HepG2 (cell line): ENCODE measurements around the gene RGN. TPM values are rescaled to one million over a fixed set of nuclear protein-coding genes. Genes with fewer than 3 reads are reported as not detected.

ENCODE experiments used
- ATF7 ChIP-seq, 2 experiments: fragments of 450-650 bp in 1 of 2; sonication (generic) in 1 of 2; formaldehyde crosslinking in 1 of 2; IDR thresholded peaks; 2 replicates each; pipeline versions ENCODE4 v1.4.0 to v1.6.1; 2016 to 2020; ENCODE audit warnings: antibody characterized with exemption in 1 of 2, mild to moderate bottlenecking in 1 of 2, missing genetic modification reagents in 1 of 2
- CBX1 ChIP-seq: IDR thresholded peaks from one replicate; pipeline ENCODE4 v1.6.1; 2016; ENCODE audit warnings: antibody characterized with exemption, low read depth
- DR1 ChIP-seq: sonication (generic); formaldehyde crosslinking; IDR thresholded peaks from 2 replicates; pipeline ENCODE4 v1.8.0; 2021; ENCODE audit warnings: mild to moderate bottlenecking, missing genetic modification reagents, inconsistent platforms
- HHEX ChIP-seq: IDR thresholded peaks from 2 replicates; pipeline ENCODE4 v1.6.1; 2016; ENCODE audit warnings: control low read depth
- HNRNPK ChIP-seq: fragments of 200-400 bp; formaldehyde crosslinking; IDR thresholded peaks from 2 replicates; pipeline ENCODE4 v1.6.1; 2018; ENCODE audit warnings: low read length, low read depth, moderate library complexity, mild to moderate bottlenecking; ENCODE audit not compliant: poor library complexity, severe bottlenecking
- KDM2A ChIP-seq: sonication (generic); formaldehyde crosslinking; IDR thresholded peaks from 2 replicates; pipeline ENCODE4 v1.4.0; 2020; ENCODE audit warnings: low read depth, missing genetic modification reagents, borderline replicate concordance
- MBNL3 ChIP-seq: fragments of 250-450 bp; sonication (Bioruptor Pico); conservative IDR thresholded peaks from 2 replicates; pipeline ENCODE4 v1.8.0; 2022; ENCODE audit warnings: mild to moderate bottlenecking, inconsistent platforms
- MTF2 ChIP-seq: sonication (generic); formaldehyde crosslinking; IDR thresholded peaks from 2 replicates; pipeline ENCODE4 v1.5.0; 2020; ENCODE audit warnings: missing genetic modification reagents, borderline replicate concordance
- MYC ChIP-seq: sonication (generic); formaldehyde crosslinking; IDR thresholded peaks from 2 replicates; pipeline ENCODE4 v1.9.0; 2021; ENCODE audit warnings: missing genetic modification reagents, borderline replicate concordance
- NFKBIZ ChIP-seq: IDR thresholded peaks from 2 replicates; pipeline ENCODE4 v1.6.1; 2018; ENCODE audit warnings: missing genetic modification reagents, missing compliant biosample characterization
- RAD21 ChIP-seq: fragments of 450-650 bp; formaldehyde crosslinking; IDR thresholded peaks from 2 replicates; pipeline ENCODE4 v1.5.0; 2020; ENCODE audit warnings: mild to moderate bottlenecking
- SP1 ChIP-seq, 2 experiments: fragments of 450-650 bp in 1 of 2; sonication (generic) in 1 of 2; formaldehyde crosslinking in 1 of 2; IDR thresholded peaks; 2 replicates each; pipeline versions ENCODE4 v1.4.0 to v1.6.1; 2016 to 2020; ENCODE audit warnings: missing genetic modification reagents in 1 of 2
- THAP7 ChIP-seq: sonication (generic); formaldehyde crosslinking; IDR thresholded peaks from 2 replicates; pipeline ENCODE4 v1.8.1; 2023; ENCODE audit warnings: mild to moderate bottlenecking, missing genetic modification reagents
- THAP8 ChIP-seq: sonication (generic); formaldehyde crosslinking; IDR thresholded peaks from 2 replicates; pipeline ENCODE4 v1.5.1; 2020; ENCODE audit warnings: missing genetic modification reagents, mild to moderate bottlenecking, borderline replicate concordance
- ZBTB7A ChIP-seq: sonication (generic); formaldehyde crosslinking; IDR thresholded peaks from 2 replicates; pipeline ENCODE4 v1.8.0; 2022; ENCODE audit warnings: mild to moderate bottlenecking, missing genetic modification reagents
- ZGPAT ChIP-seq: IDR thresholded peaks from 2 replicates; pipeline ENCODE4 v1.6.1; 2016; ENCODE audit warnings: mild to moderate bottlenecking
- ZNF280D ChIP-seq: sonication (generic); formaldehyde crosslinking; IDR thresholded peaks from 2 replicates; pipeline ENCODE4 v1.5.1; 2020; ENCODE audit warnings: mild to moderate bottlenecking, missing genetic modification reagents
- ZNF282 ChIP-seq: fragments of 450-650 bp; IDR thresholded peaks from 2 replicates; pipeline ENCODE4 v1.6.1; 2018; ENCODE audit not compliant: partially characterized antibody
- ZNF556 ChIP-seq: sonication (generic); formaldehyde crosslinking; IDR thresholded peaks from 2 replicates; pipeline ENCODE4 v1.4.0; 2020; ENCODE audit warnings: mild to moderate bottlenecking, missing genetic modification reagents, borderline replicate concordance
- ZNF597 ChIP-seq: sonication (generic); formaldehyde crosslinking; IDR thresholded peaks from 2 replicates; pipeline ENCODE4 v1.5.0; 2020; ENCODE audit warnings: missing genetic modification reagents
- ZNF619 ChIP-seq: sonication (generic); formaldehyde crosslinking; IDR thresholded peaks from 2 replicates; pipeline ENCODE4 v1.4.0; 2020; ENCODE audit warnings: mild to moderate bottlenecking, missing genetic modification reagents
- ZNF670 ChIP-seq: sonication (generic); formaldehyde crosslinking; IDR thresholded peaks from 2 replicates; pipeline ENCODE4 v1.8.0; 2022; ENCODE audit warnings: mild to moderate bottlenecking, missing genetic modification reagents, borderline replicate concordance
- ZNF678 ChIP-seq: sonication (generic); formaldehyde crosslinking; IDR thresholded peaks from 2 replicates; pipeline ENCODE4 v1.4.0; 2020; ENCODE audit warnings: mild to moderate bottlenecking, missing genetic modification reagents
- polyA plus RNA-seq, 8 experiments: library from polyadenylated mRNA; depleted of rRNA in 3 of 8; stranded (reverse) in 7 of 8; unstranded in 1 of 8; fragments of >200 nt; fragmentation: Illumina TruSeq in 4 of 8; extraction: Trizol in 4 of 8; gene quantifications; 2 replicates each; pipeline versions ENCODE4 v1.2.1 to v1.2.3, GENCODE V29; 2011 to 2016; ENCODE audit warnings: low read depth in 4 of 8, missing spikeins in 1 of 8, mixed read lengths in 1 of 8; ENCODE audit not compliant: insufficient read depth in 1 of 8
- total RNA-seq, 5 experiments: library from RNA; depleted of rRNA; stranded (reverse); fragments of >200 nt; fragmentation: Illumina TruSeq; extraction: Trizol; gene quantifications; 2 replicates each; pipeline ENCODE4 v1.2.3, GENCODE V29; 2016; ENCODE audit warnings: low read depth in 1 of 5

RGN gene
- total and polyA plus RNA-seq, 2 of the 13 experiments (the other 11 are each of a cell fraction or from before 2014, with no cell fraction given): 19.6 to 74.4 TPM

GRCh38 chrX:47080215-47080914 is 2.1 kb downstream of the RGN start (continued):
- TF ChIP-seq THAP8 (no peak), DR1 (CRISPR knock-in tag) (no peak), HHEX (CRISPR knock-in tag) (peak; percentile 64; the same call in 1 of the 2 replicates), MBNL3 (CRISPR knock-in tag) (no peak), ZBTB7A (CRISPR knock-in tag) (no peak), CBX1 (no peak), ZNF282 (no peak), ZNF597 (CRISPR knock-in tag) (no peak), ZNF556 (no peak), ZNF619 (CRISPR knock-in tag) (no peak), THAP7 (no peak), MTF2 (CRISPR knock-in tag) (no peak), NFKBIZ (CRISPR knock-in tag) (no peak), KDM2A (CRISPR knock-in tag) (peak; percentile 45; the same call in 1 of the 2 replicates), MYC (no peak), HNRNPK (no peak), ZNF670 (CRISPR knock-in tag) (no peak), ZGPAT (CRISPR knock-in tag) (peak; percentile 82), ZNF280D (0 out of 2 replicates have a peak, but pooled peaks have one; percentile 33), SP1 (IDR thresholded peaks at IDR 0.05) (no peak), SP1 (CRISPR knock-in tag; IDR thresholded peaks at IDR 0.05) (no peak), ATF7 (IDR thresholded peaks at IDR 0.05) (no peak), ATF7 (CRISPR knock-in tag; IDR thresholded peaks at IDR 0.05) (no peak), ZNF678 (CRISPR knock-in tag) (no peak), RAD21 (CRISPR knock-in tag) (no peak)
